SK-N-SH treated with all-trans-retinoic acid at 6 μM for 48 hours (cell line): ENCODE results near the gene LSS.
"Not testable (repeated sequence)": the region's sequence is repeated elsewhere in the genome, so short reads cannot be mapped to it uniquely, and the experiment has no call there.

ENCODE experiments used
- ATAC-seq: fragments of 200-7000 bp; cut with Tn5 transposase; 3 replicates; pipeline ENCODE4 v1.9.1; 2020; ENCODE audit warnings: mild to moderate bottlenecking, moderate library complexity
- ARNTL ChIP-seq: fragments of 450-650 bp; formaldehyde crosslinking; IDR thresholded peaks from 2 replicates; pipeline ENCODE4 v1.5.0; 2020; ENCODE audit warnings: low read depth, mild to moderate bottlenecking, moderate library complexity, borderline replicate concordance
- BACH2 ChIP-seq: fragments of 250-450 bp; sonication (Bioruptor Pico); IDR thresholded peaks from 2 replicates; pipeline ENCODE4 v1.9.0; 2021; ENCODE audit warnings: mild to moderate bottlenecking, borderline replicate concordance
- ESRRG ChIP-seq: fragments of 250-450 bp; sonication (Bioruptor Pico); IDR thresholded peaks from 2 replicates; pipeline ENCODE4 v1.6.1; 2021; ENCODE audit warnings: mild to moderate bottlenecking
- GLIS3 ChIP-seq: fragments of 250-450 bp; sonication (Bioruptor Pico); IDR thresholded peaks from 2 replicates; pipeline ENCODE4 v1.5.0; 2020; ENCODE audit warnings: mild to moderate bottlenecking, moderate library complexity
- OSR1 ChIP-seq: fragments of 250-450 bp; sonication (Bioruptor Pico); IDR thresholded peaks from 2 replicates; pipeline ENCODE4 v1.8.0; 2022; ENCODE audit warnings: moderate library complexity, mild to moderate bottlenecking, inconsistent platforms
- PPARA ChIP-seq: fragments of 250-450 bp; sonication (Bioruptor Pico); IDR thresholded peaks from 2 replicates; pipeline ENCODE4 v1.5.0; 2020; ENCODE audit warnings: mild to moderate bottlenecking, borderline replicate concordance
- RARB ChIP-seq: fragments of 250-450 bp; sonication (Bioruptor Pico); IDR thresholded peaks from 2 replicates; pipeline ENCODE4 v1.8.0; 2021; ENCODE audit warnings: mild to moderate bottlenecking, moderate library complexity
- SNAI2 ChIP-seq: fragments of 250-450 bp; sonication (Bioruptor Pico); IDR thresholded peaks from 2 replicates; pipeline ENCODE4 v1.5.0; 2020; ENCODE audit warnings: mild to moderate bottlenecking, moderate library complexity
- TCF4 ChIP-seq: fragments of 250-450 bp; sonication (Bioruptor Pico); IDR thresholded peaks from 2 replicates; pipeline ENCODE4 v1.8.0; 2021; ENCODE audit warnings: mild to moderate bottlenecking, moderate library complexity, borderline replicate concordance
- ZC3H10 ChIP-seq: fragments of 250-450 bp; sonication (Bioruptor Pico); IDR thresholded peaks from 2 replicates; pipeline ENCODE4 v1.5.1; 2021; ENCODE audit warnings: mild to moderate bottlenecking, moderate library complexity
- ZFP3 ChIP-seq: fragments of 250-450 bp; sonication (Bioruptor Pico); IDR thresholded peaks from 2 replicates; pipeline ENCODE4 v1.5.0; 2020; ENCODE audit warnings: mild to moderate bottlenecking, moderate library complexity
- ZFP30 ChIP-seq: fragments of 450-650 bp; formaldehyde crosslinking; IDR thresholded peaks from 2 replicates; pipeline ENCODE4 v1.5.0; 2022; ENCODE audit warnings: mild to moderate bottlenecking, moderate library complexity
- ZNF565 ChIP-seq: fragments of 450-650 bp; formaldehyde crosslinking; conservative IDR thresholded peaks from 2 replicates; pipeline ENCODE4 v1.5.0; 2020; ENCODE audit warnings: low read depth, mild to moderate bottlenecking, moderate library complexity
- ZNF70 ChIP-seq: fragments of 450-650 bp; formaldehyde crosslinking; IDR thresholded peaks from 2 replicates; pipeline ENCODE4 v1.5.0; 2020; ENCODE audit warnings: mild to moderate bottlenecking, moderate library complexity
- TF ChIP-seq, protein P1 (sequence below): fragments of 250-450 bp; sonication (Bioruptor Pico); IDR thresholded peaks from 2 replicates; pipeline ENCODE4 v1.8.0; 2020; ENCODE audit warnings: mild to moderate bottlenecking, moderate library complexity, borderline replicate concordance
- TF ChIP-seq, protein P2 (sequence below): fragments of 250-450 bp; sonication (Bioruptor Pico); IDR thresholded peaks from 2 replicates; pipeline ENCODE4 v1.5.1; 2020; ENCODE audit warnings: low read depth, mild to moderate bottlenecking, moderate library complexity
- TF ChIP-seq, protein P3 (sequence below): fragments of 250-450 bp; sonication (Bioruptor Pico); IDR thresholded peaks from 2 replicates; pipeline ENCODE4 v1.5.1; 2021; ENCODE audit warnings: mild to moderate bottlenecking, moderate library complexity
- TF ChIP-seq, protein P4 (sequence below): fragments of 250-450 bp; sonication (Bioruptor Pico); IDR thresholded peaks from 2 replicates; pipeline ENCODE4 v1.5.0; 2020; ENCODE audit warnings: mild to moderate bottlenecking, moderate library complexity
- TF ChIP-seq, protein P5 (sequence below): fragments of 250-450 bp; sonication (Bioruptor Pico); IDR thresholded peaks from 2 replicates; pipeline ENCODE4 v1.8.0; 2021; ENCODE audit warnings: low read depth, mild to moderate bottlenecking, moderate library complexity, borderline replicate concordance

LSS gene

DNA sequence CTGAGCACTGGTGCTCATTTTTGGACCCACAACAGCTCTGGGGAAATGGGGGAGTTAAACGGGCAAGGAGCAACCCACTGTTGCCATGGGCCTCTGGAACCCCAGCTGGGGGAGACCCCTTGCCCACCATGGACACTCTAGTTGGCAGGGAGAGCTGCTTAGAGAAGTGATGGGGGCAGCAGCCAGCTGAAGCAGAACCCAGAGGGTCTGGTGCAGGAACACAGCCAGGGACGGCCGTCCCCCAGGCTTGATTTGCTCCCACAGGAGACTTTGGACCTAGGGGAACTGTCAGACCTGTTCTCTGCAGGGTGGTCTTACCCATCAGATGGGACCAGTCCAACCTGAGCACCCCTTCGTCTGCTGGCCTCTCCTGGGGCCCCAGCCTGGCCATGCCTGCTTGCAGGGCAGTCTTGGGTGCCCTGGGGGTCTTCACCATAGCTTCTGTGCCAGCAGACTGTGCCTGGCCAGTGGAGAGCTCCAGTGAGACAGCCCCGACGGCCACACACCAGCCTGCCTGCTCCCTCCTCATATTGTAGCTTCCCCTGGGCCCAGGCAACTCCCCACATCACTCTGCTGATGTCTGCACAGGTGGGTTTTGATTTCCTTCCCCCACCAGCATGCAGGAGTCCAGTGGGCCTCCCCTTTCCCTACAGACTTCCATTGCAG lies 55.6 kb downstream of the LSS start:
- ATAC-seq = no peak

DNA sequence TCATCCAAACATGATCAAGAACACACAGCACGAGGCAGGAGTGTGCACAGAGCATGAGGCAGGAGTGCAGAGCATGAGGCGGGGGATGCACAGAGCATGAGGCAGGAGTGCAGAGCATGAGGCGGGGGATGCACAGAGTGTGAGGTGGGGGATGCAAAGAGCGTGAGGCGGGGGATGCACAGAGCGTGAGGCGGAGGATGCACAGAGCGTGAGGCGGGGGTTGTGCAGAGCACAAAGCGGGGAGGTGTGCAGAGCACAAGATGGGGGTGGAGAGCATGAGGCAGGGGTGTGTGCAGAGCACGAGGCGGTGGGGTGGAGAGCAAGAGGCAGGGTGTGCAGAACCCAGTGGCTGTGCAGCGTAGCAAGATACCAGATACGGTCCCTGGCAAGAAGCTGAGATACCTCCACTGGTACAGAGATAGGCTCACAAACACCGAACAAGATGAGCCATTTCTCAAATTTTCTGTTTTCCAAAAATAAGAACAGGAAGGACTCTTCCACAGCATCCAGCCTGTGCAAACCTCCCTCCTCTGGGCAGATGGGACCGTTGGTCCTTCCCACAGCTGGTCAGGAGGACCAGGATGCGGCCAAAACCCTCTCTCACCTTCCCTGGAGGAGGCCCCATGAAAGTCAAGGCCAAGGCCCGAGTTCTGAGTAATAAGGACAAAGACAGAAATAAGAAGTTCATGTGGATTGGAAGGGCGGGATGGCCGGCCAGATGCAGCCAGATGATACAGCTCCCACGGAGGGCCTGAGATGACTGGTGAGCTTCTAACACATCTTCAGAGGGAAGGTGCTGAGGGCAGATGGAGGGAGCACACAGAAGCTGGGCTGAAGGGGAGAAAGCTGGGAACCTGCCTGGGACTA lies 56.3 kb downstream of the LSS start:
- no peak for ATAC-seq
- TF ChIP-seq, protein P1, sequence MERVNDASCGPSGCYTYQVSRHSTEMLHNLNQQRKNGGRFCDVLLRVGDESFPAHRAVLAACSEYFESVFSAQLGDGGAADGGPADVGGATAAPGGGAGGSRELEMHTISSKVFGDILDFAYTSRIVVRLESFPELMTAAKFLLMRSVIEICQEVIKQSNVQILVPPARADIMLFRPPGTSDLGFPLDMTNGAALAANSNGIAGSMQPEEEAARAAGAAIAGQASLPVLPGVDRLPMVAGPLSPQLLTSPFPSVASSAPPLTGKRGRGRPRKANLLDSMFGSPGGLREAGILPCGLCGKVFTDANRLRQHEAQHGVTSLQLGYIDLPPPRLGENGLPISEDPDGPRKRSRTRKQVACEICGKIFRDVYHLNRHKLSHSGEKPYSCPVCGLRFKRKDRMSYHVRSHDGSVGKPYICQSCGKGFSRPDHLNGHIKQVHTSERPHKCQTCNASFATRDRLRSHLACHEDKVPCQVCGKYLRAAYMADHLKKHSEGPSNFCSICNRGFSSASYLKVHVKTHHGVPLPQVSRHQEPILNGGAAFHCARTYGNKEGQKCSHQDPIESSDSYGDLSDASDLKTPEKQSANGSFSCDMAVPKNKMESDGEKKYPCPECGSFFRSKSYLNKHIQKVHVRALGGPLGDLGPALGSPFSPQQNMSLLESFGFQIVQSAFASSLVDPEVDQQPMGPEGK = no peak
- TF ChIP-seq ZNF70 (CRISPR knock-in tag) (no peak), ZNF565 (CRISPR knock-in tag) (no peak), ESRRG (no peak)
- TF ChIP-seq, protein P2, sequence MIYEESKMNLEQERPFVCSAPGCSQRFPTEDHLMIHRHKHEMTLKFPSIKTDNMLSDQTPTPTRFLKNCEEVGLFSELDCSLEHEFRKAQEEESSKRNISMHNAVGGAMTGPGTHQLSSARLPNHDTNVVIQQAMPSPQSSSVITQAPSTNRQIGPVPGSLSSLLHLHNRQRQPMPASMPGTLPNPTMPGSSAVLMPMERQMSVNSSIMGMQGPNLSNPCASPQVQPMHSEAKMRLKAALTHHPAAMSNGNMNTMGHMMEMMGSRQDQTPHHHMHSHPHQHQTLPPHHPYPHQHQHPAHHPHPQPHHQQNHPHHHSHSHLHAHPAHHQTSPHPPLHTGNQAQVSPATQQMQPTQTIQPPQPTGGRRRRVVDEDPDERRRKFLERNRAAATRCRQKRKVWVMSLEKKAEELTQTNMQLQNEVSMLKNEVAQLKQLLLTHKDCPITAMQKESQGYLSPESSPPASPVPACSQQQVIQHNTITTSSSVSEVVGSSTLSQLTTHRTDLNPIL (CRISPR knock-in tag) = no peak

More for the DNA sequence above, 55.6 kb downstream of the LSS start:
- no peak for TF ChIP-seq ZC3H10 (CRISPR knock-in tag)
- TF ChIP-seq GLIS3 = no peak
- no peak for TF ChIP-seq ESRRG

DNA sequence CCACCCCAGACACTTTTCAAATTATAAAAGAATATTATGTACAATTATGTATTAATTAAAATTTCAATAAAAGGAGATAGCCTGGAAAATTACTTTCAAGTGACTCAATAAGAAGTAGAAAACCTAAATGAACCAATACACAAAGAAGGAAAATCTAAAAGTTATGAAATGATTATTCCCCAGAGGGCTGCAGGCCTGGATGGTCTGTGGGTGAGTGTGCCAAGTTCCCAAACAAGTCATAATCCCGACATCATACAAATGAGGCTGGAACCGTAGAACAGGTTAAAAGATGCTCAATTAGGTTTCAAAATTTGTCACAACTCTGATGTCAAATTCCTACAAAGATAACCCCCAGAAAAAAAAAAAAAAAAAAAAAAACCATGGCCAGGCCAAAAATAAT lies 57.0 kb downstream of the LSS start:
- no peak for ATAC-seq

DNA sequence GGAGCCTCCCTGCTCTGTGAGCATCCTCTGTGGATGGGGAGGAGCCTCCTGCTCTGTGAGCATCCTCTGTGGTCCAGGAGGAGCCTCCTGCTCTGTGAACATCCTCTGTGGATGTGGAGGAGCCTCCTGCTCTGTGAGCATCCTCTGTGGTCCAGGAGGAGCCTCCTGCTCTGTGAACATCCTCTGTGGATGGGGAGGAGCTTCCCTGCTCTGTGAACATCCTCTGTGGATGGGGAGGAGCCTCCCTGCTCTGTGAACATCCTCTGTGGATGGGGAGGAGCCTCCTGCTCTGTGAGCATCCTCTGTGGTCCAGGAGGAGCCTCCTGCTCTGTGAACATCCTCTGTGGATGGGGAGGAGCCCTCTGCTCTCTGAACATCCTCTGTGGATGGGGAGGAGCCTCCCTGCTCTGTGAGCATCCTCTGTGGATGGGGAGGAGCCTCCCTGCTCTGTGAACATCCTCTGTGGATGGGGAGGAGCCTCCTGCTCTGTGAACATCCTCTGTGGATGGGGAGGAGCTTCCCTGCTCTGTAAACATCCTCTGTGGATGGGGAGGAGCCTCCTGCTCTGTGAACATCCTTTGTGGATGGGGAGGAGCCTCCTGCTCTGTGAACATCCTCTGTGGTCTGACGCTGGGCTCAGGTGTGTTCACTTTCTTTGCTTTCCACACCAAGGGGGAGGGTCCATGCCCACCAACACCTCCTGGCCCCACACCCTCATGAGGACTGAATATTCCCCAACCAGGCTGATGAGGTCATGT lies 58.0 kb downstream of the LSS start:
- ATAC-seq = not testable (repeated sequence)

More for the DNA sequence above, 57.0 kb downstream of the LSS start:
- TF ChIP-seq ZFP3 (CRISPR knock-in tag) (no peak), ZNF565 (CRISPR knock-in tag) (no peak), ARNTL (no peak), OSR1 (CRISPR knock-in tag) (no peak), SNAI2 (no peak), ZNF70 (CRISPR knock-in tag) (no peak), TCF4 (CRISPR knock-in tag) (no peak), BACH2 (CRISPR knock-in tag) (no peak), ZFP30 (CRISPR knock-in tag) (no peak), RARB (CRISPR knock-in tag) (no peak), PPARA (CRISPR knock-in tag) (no peak)
- TF ChIP-seq, protein P3, sequence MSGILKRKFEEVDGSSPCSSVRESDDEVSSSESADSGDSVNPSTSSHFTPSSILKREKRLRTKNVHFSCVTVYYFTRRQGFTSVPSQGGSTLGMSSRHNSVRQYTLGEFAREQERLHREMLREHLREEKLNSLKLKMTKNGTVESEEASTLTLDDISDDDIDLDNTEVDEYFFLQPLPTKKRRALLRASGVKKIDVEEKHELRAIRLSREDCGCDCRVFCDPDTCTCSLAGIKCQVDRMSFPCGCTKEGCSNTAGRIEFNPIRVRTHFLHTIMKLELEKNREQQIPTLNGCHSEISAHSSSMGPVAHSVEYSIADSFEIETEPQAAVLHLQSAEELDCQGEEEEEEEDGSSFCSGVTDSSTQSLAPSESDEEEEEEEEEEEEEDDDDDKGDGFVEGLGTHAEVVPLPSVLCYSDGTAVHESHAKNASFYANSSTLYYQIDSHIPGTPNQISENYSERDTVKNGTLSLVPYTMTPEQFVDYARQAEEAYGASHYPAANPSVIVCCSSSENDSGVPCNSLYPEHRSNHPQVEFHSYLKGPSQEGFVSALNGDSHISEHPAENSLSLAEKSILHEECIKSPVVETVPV (CRISPR knock-in tag) = no peak
- TF ChIP-seq, protein P4, sequence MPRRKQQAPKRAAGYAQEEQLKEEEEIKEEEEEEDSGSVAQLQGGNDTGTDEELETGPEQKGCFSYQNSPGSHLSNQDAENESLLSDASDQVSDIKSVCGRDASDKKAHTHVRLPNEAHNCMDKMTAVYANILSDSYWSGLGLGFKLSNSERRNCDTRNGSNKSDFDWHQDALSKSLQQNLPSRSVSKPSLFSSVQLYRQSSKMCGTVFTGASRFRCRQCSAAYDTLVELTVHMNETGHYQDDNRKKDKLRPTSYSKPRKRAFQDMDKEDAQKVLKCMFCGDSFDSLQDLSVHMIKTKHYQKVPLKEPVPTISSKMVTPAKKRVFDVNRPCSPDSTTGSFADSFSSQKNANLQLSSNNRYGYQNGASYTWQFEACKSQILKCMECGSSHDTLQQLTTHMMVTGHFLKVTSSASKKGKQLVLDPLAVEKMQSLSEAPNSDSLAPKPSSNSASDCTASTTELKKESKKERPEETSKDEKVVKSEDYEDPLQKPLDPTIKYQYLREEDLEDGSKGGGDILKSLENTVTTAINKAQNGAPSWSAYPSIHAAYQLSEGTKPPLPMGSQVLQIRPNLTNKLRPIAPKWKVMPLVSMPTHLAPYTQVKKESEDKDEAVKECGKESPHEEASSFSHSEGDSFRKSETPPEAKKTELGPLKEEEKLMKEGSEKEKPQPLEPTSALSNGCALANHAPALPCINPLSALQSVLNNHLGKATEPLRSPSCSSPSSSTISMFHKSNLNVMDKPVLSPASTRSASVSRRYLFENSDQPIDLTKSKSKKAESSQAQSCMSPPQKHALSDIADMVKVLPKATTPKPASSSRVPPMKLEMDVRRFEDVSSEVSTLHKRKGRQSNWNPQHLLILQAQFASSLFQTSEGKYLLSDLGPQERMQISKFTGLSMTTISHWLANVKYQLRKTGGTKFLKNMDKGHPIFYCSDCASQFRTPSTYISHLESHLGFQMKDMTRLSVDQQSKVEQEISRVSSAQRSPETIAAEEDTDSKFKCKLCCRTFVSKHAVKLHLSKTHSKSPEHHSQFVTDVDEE = no peak
- TF ChIP-seq, protein P5, sequence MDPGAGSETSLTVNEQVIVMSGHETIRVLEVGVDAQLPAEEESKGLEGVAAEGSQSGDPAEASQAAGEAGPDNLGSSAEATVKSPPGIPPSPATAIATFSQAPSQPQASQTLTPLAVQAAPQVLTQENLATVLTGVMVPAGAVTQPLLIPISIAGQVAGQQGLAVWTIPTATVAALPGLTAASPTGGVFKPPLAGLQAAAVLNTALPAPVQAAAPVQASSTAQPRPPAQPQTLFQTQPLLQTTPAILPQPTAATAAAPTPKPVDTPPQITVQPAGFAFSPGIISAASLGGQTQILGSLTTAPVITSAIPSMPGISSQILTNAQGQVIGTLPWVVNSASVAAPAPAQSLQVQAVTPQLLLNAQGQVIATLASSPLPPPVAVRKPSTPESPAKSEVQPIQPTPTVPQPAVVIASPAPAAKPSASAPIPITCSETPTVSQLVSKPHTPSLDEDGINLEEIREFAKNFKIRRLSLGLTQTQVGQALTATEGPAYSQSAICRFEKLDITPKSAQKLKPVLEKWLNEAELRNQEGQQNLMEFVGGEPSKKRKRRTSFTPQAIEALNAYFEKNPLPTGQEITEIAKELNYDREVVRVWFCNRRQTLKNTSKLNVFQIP (CRISPR knock-in tag) = no peak
- TF ChIP-seq, protein P2 (CRISPR knock-in tag) = no peak
